H1 (cell line): ENCODE data around the gene EXOC3L1. TPM values are rescaled to one million over a fixed set of nuclear protein-coding genes. Genes with fewer than 3 reads are reported as not detected.

Experiments used
- CTCF ChIA-PET: fragments of 300-600 bp; sonication (Branson Sonifier 250); formaldehyde crosslinking; loops from one replicate; lab custom pipeline; 2021; ENCODE audit not compliant: partially characterized antibody; lab: Charles Lee
- POLR2A ChIA-PET: fragments of 300-600 bp; sonication (Branson Sonifier 250); formaldehyde crosslinking; loops from one replicate; lab custom pipeline; 2021; ENCODE audit warnings: inconsistent platforms; ENCODE audit not compliant: partially characterized antibody; lab: Charles Lee
- DNase-seq, 2 experiments: peaks; one replicate each; pipeline versions ENCODE4 v3.0.0 to v3.0.0-alpha.2; 2010 to 2022; ENCODE audit warnings: low spot score in 2 of 2, low read depth in 1 of 2, mixed read lengths in 1 of 2
- FAIRE-seq: peaks from 2 replicates; lab custom pipeline; 2011; peaks lifted over from hg19 to GRCh38; lab: Jason Lieb, UNC
- H2AFZ ChIP-seq: 2 replicates; pipeline ENCODE4 v1.8.1; 2012; ENCODE audit warnings: low read length, inconsistent platforms
- H2AK5ac ChIP-seq: 2 replicates; pipeline ENCODE4 v1.6.1; 2013; ENCODE audit warnings: low read depth, low read length
- H2BK120ac ChIP-seq: replicated peaks from 2 replicates; pipeline ENCODE3; 2013; ENCODE audit warnings: low read depth, low read length, inconsistent platforms
- H2BK12ac ChIP-seq: 2 replicates; pipeline ENCODE4 v1.6.1; 2013; ENCODE audit warnings: low read depth, low read length
- H2BK15ac ChIP-seq: 2 replicates; pipeline ENCODE4 v1.6.1; 2013; ENCODE audit warnings: low read length
- H2BK20ac ChIP-seq: 2 replicates; pipeline ENCODE4 v1.6.1; 2013; ENCODE audit warnings: low read length
- H2BK5ac ChIP-seq: 2 replicates; pipeline ENCODE4 v1.6.1; 2013; ENCODE audit warnings: low read depth, low read length
- H3K14ac ChIP-seq: 2 replicates; pipeline ENCODE4 v1.6.1; 2013; ENCODE audit warnings: inconsistent platforms; ENCODE audit not compliant: insufficient read length
- H3K18ac ChIP-seq: 2 replicates; pipeline ENCODE4 v1.6.1; 2013; ENCODE audit warnings: low read length; ENCODE audit errors: extremely low read depth
- H3K23ac ChIP-seq: 2 replicates; pipeline ENCODE4 v1.6.1; 2013; ENCODE audit warnings: inconsistent platforms; ENCODE audit not compliant: insufficient read length
- H3K23me2 ChIP-seq: 2 replicates; pipeline ENCODE4 v1.6.1; 2013; ENCODE audit warnings: low read depth, low read length
- H3K27ac ChIP-seq: 2 replicates; pipeline ENCODE4 v1.6.1; 2011; ENCODE audit warnings: low read depth, low read length, inconsistent platforms
- H3K27me3 ChIP-seq, 4 experiments: replicated peaks in 1 of 4; 1 replicate in 1 of 4; 2 replicates in 3 of 4; pipeline versions ENCODE4 v1.6.1 to v1.8.1; 2011 to 2013; ENCODE audit warnings: low read length in 3 of 4, mild to moderate bottlenecking in 3 of 4, inconsistent platforms in 2 of 4, mixed read lengths in 2 of 4, moderate library complexity in 1 of 4; ENCODE audit not compliant: control insufficient read depth in 3 of 4, insufficient read depth in 3 of 4; ENCODE audit errors: extremely low read depth in 1 of 4
- H3K36me3 ChIP-seq, 4 experiments: 2 replicates each; pipeline versions ENCODE4 v1.6.1 to v1.8.1; 2011 to 2013; ENCODE audit warnings: mild to moderate bottlenecking in 4 of 4, low read length in 3 of 4, moderate library complexity in 2 of 4, control low read depth in 1 of 4, inconsistent platforms in 1 of 4; ENCODE audit not compliant: insufficient read depth in 4 of 4, control insufficient read depth in 2 of 4
- H3K4ac ChIP-seq: replicated peaks from 2 replicates; pipeline ENCODE3; 2013; ENCODE audit warnings: low read length, low read depth, mixed read lengths, inconsistent platforms; ENCODE audit not compliant: insufficient read length
- H3K4me1 ChIP-seq, 4 experiments: replicated peaks in 1 of 4; 1 replicate in 1 of 4; 2 replicates in 3 of 4; pipeline versions ENCODE4 v1.6.1 to v1.8.1; 2011 to 2013; ENCODE audit warnings: low read length in 3 of 4, inconsistent platforms in 2 of 4, mixed read lengths in 1 of 4; ENCODE audit not compliant: insufficient read depth in 4 of 4, control insufficient read depth in 3 of 4
- H3K4me2 ChIP-seq, 2 experiments: 2 replicates each; pipeline versions ENCODE4 v1.6.1 to v1.8.1; 2011 to 2013; ENCODE audit warnings: low read depth in 2 of 2, low read length in 2 of 2, control low read depth in 1 of 2, inconsistent platforms in 1 of 2, mild to moderate bottlenecking in 1 of 2; ENCODE audit not compliant: insufficient read depth in 1 of 2
- H3K4me3 ChIP-seq, 4 experiments: fragments of 200-600, 300-600 bp in 1 of 4; sonication (generic), shearing (Covaris generic), sonication (Bioruptor Twin) in 1 of 4; 2 replicates each; pipeline versions ENCODE4 v1.5.1 to v1.8.1; 2011 to 2016; ENCODE audit warnings: low read length in 4 of 4, low read depth in 3 of 4, control low read depth in 2 of 4, inconsistent platforms in 2 of 4, mild to moderate bottlenecking in 2 of 4, mixed read lengths in 1 of 4, moderate library complexity in 1 of 4; ENCODE audit not compliant: insufficient read depth in 2 of 4; ENCODE audit errors: extremely low read depth in 1 of 4
- H3K56ac ChIP-seq: replicated peaks from 2 replicates; pipeline ENCODE3; 2013; ENCODE audit warnings: low read depth, mild to moderate bottlenecking, mixed read lengths, low read length, inconsistent platforms; ENCODE audit not compliant: insufficient read length
- H3K79me1 ChIP-seq: 2 replicates; pipeline ENCODE4 v1.6.1; 2013; ENCODE audit warnings: low read depth, low read length, control low read depth
- H3K79me2 ChIP-seq, 2 experiments: 2 replicates each; pipeline versions ENCODE4 v1.6.1 to v1.8.1; 2012 to 2013; ENCODE audit warnings: low read length in 2 of 2, mild to moderate bottlenecking in 2 of 2, inconsistent platforms in 1 of 2; ENCODE audit not compliant: insufficient read depth in 2 of 2, control insufficient read depth in 1 of 2
- H3K9ac ChIP-seq, 4 experiments: replicated peaks in 1 of 4; 1 replicate in 1 of 4; 2 replicates in 3 of 4; pipeline versions ENCODE4 v1.6.1 to v1.8.1; 2011 to 2013; ENCODE audit warnings: low read depth in 3 of 4, low read length in 3 of 4, control low read depth in 2 of 4, mild to moderate bottlenecking in 2 of 4, moderate library complexity in 2 of 4, inconsistent platforms in 1 of 4; ENCODE audit errors: extremely low read depth in 1 of 4
- H3K9me3 ChIP-seq, 2 experiments: 2 replicates each; pipeline versions ENCODE4 v1.6.1 to v1.8.1; 2012 to 2013; ENCODE audit warnings: mild to moderate bottlenecking in 2 of 2, moderate library complexity in 2 of 2, control low read depth in 1 of 2, inconsistent platforms in 1 of 2, low read depth in 1 of 2, low read length in 1 of 2, mixed read lengths in 1 of 2; ENCODE audit not compliant: insufficient read depth in 2 of 2
- H4K20me1 ChIP-seq, 2 experiments: replicated peaks in 1 of 2; 2 replicates each; pipeline versions ENCODE3 to v1.8.1; 2011 to 2013; ENCODE audit warnings: inconsistent platforms in 2 of 2, low read length in 2 of 2, mild to moderate bottlenecking in 1 of 2; ENCODE audit not compliant: insufficient read depth in 2 of 2, control insufficient read depth in 1 of 2
- H4K5ac ChIP-seq: 2 replicates; pipeline ENCODE4 v1.6.1; 2013; ENCODE audit warnings: low read length, low read depth, mixed read lengths, inconsistent platforms; ENCODE audit not compliant: insufficient read length
- H4K8ac ChIP-seq: 2 replicates; pipeline ENCODE4 v1.8.0; 2013; ENCODE audit warnings: mild to moderate bottlenecking, moderate library complexity, low read length, inconsistent platforms; ENCODE audit not compliant: insufficient read depth; ENCODE audit errors: extremely low read depth
- H4K91ac ChIP-seq: replicated peaks from 2 replicates; pipeline ENCODE3; 2013; ENCODE audit warnings: low read length, mixed read lengths, inconsistent platforms; ENCODE audit not compliant: insufficient read length
- CBX8 ChIP-seq: fragments of 300-800, 300-1000 bp; sonication (generic); IDR thresholded peaks from 2 replicates; pipeline ENCODE4 v1.7.1; 2016; ENCODE audit warnings: low read depth, low read length, borderline replicate concordance
- E2F6 ChIP-seq: IDR thresholded peaks from 2 replicates; pipeline ENCODE4 v1.6.1; 2012; ENCODE audit warnings: inconsistent platforms
- EGR1 ChIP-seq: IDR thresholded peaks from 2 replicates; pipeline ENCODE4 v1.6.1; 2011; ENCODE audit warnings: low read depth, low read length, borderline replicate concordance
- EZH2 ChIP-seq: fragments of 200-600 bp; sonication (generic); IDR thresholded peaks from 2 replicates; pipeline ENCODE4 v1.7.1; 2012; ENCODE audit warnings: low read depth, mild to moderate bottlenecking, moderate library complexity, low read length, inconsistent platforms; ENCODE audit not compliant: severe bottlenecking
- GTF2F1 ChIP-seq: IDR thresholded peaks from 2 replicates; pipeline ENCODE4 v1.6.1; 2012; ENCODE audit warnings: low read depth, low read length, improper control_type of control experiment, borderline replicate concordance
- MAX ChIP-seq: IDR thresholded peaks from 2 replicates; pipeline ENCODE4 v1.6.1; 2012; ENCODE audit warnings: inconsistent platforms
- SIRT6 ChIP-seq: IDR thresholded peaks from one replicate; pipeline ENCODE4 v1.7.1; 2012; ENCODE audit warnings: low read length, inconsistent platforms
- USF2 ChIP-seq: IDR thresholded peaks from 2 replicates; pipeline ENCODE4 v1.6.1; 2011; ENCODE audit warnings: low read length, improper control_type of control experiment
- WGBS, 2 experiments: shearing (Covaris generic) in 1 of 2; methylation state at CpG; one replicate each; pipeline versions ENCODE4 v1.1.6 to v1.1.7; 2013 to 2015; ENCODE audit warnings: low lambda C conversion rate in 2 of 2, mixed read lengths in 2 of 2, inconsistent platforms in 1 of 2, low coverage in 1 of 2, missing lambda C conversion rate in 1 of 2; ENCODE audit not compliant: insufficient replicate concordance in 2 of 2, insufficient coverage in 1 of 2, insufficient read length in 1 of 2; ENCODE audit errors: extremely low coverage in 1 of 2, missing lambda C conversion rate in 1 of 2; 5-methylcytosine and 5-hydroxymethylcytosine counted together
- polyA plus RNA-seq, 7 experiments: library from polyadenylated mRNA; depleted of rRNA in 3 of 7; stranded (reverse) in 5 of 7; unstranded in 2 of 7; fragments of >200 nt in 5 of 7; fragments of 200-250 nt in 2 of 7; gene quantifications; 1 replicate in 5 of 7; 2 replicates in 1 of 7; 4 replicates in 1 of 7; pipeline versions ENCODE4 v1.2.1 to v1.2.3, GENCODE V29; 2011 to 2013; ENCODE audit warnings: missing spikeins in 2 of 7, mixed read lengths in 2 of 7
- total RNA-seq: library from RNA; stranded (reverse); fragmentation: NEBNext Ultra II Directional; extraction: Animal tissue kit (Norgen Biotek cat#: 25700); gene quantifications from 2 replicates; pipeline ENCODE4 v1.2.1, GENCODE V29; 2021

EXOC3L1 gene
- total and polyA plus RNA-seq, 2 of the 8 experiments (the other 6 are each of a cell fraction or from before 2014, with no cell fraction given), result 1.3 TPM

GRCh38 chr16:67166110-67166547, 23.8 kb downstream of the EXOC3L1 start:
- Histone ChIP-seq H3K79me2 (no peaks in the 10 kb centered on the region), H3K56ac (no peak overlapping the region), H4K5ac (no peak overlapping the region), H4K91ac (no peak overlapping the region), H3K14ac (no peak overlapping the region), H3K36me3 (peaks cover 0 to 14% (median 0%) of the 10 kb centered on the region in 4 experiments; a peak in 1 of 8 replicates), H2AK5ac (no peak overlapping the region), H2BK120ac (no peak overlapping the region), H2BK5ac (no peak overlapping the region), H3K9me3 (no peaks in the 10 kb centered on the region), H3K27me3 (peaks cover 85 to 98% (median 97%) of the 10 kb centered on the region in 4 experiments), H2AFZ (no peak overlapping the region), H2BK15ac (peak overlapping the region; percentile 72; the same call in 1 of the 2 replicates), H3K23me2 (peaks cover 16% of the 10 kb centered on the region), H3K4ac (no peak overlapping the region), H3K23ac (no peak overlapping the region), H3K4me2 (peak overlapping the region; percentile 71 to 82), H3K18ac (no peak overlapping the region), H2BK20ac (no peak overlapping the region), H3K4me1 (peaks cover 0 to 46% (median 37%) of the 10 kb centered on the region in 4 experiments; a peak in 6 of 7 replicates), H4K8ac (peak overlapping the region; percentile 83), H3K79me1 (peaks cover 2% of the 10 kb centered on the region; the same call in 1 of the 2 replicates), H4K20me1 (peaks cover 2 to 27% of the 10 kb centered on the region in 2 experiments), H3K9ac (no peak overlapping the region), H3K4me3 (peak overlapping the region in 1 of 4 experiments; percentile 55; a peak in 2 of 8 replicates), H3K27ac (no peak overlapping the region), H2BK12ac (no peak overlapping the region)
- ChIA-PET POLR2A (interaction anchor here (0.6 to 7.9 kb wide), 4 partner anchors 10 to 31 kb away, joined by 3 to 59 read pairs (median 4); no protein-coding TSS in a partner anchor), CTCF (interaction anchor here (0.5 to 19.3 kb wide), 5 partner anchors 9 to 1904 kb away, joined by 3 to 291 read pairs (median 3); partner anchors contain the start of genes B3GNT9, FBXL8 and TRADD)
- TF ChIP-seq USF2 (no peak), E2F6 (no peak), MAX (no peak), EZH2 (peak; percentile 9), EGR1 (no peak), GTF2F1 (no peak), SIRT6 (no peak), CBX8 (no peak)
- DNase-seq (no peak), FAIRE-seq (no peak)
- WGBS, 2 experiments, result 8% methylated on average over 14 of the region's 18 CpGs; no CpG with 5 or more reads in 1 of the 2 experiments
